ENCODE measurements around the gene PRDM16. TPM values are rescaled to one million over a fixed set of nuclear protein-coding genes. Genes with fewer than 3 reads are reported as not detected.
"Not testable (repeated sequence)": the region's sequence is repeated elsewhere in the genome, so short reads cannot be mapped to it uniquely, and the experiment has no call there.

The PRDM16 gene
- total and polyA plus RNA-seq, 3 donors from 2014 or later: 2.1 to 5.6 (median 4.7) TPM

DNA sequence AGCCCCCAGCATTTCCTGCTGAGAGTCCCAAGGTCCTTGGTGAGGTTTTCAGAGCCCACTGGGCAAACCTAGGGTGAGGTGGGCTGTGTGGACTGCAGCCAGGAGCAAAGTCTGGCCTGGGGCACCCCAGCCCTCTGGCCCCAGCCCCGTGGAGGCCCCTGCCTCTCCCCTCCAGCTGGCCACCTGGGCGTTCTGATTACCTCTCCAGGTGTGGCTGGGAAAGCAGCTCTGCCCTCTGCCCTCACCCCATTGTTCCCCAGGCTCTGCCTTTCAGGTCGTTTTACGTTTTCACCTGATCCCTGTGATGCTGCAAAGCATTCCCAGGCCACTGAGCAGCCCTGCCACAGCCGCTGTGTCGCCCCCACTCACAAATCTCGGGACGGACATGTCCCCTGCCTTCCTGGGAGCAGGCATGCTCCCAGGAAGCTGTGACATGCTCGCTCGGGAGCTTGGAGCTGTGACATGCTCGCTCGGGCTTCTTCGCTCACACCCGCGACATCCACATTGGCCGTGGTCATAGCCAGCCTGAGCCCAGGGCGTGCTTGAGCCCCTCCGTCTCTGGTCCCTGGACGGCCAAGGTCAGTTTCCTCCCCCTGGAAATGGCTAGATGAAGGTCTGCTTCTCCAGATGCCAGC lies 216.2 kb downstream of the PRDM16 start:
- peaks cover 3% of the 10 kb centered on the region for H3K4me1 ChIP-seq
- H3K36me3 ChIP-seq (ENCODE audit: low read depth, missing control alignments): no peaks in the 10 kb centered on the region
- no peak overlapping the region for H3K27ac ChIP-seq
- intact Hi-C loops (cut with DNase I; ENCODE audit: low total_unique reads): no loop called here
- WGBS, 2 donors: 78 to 82% methylated on average over 15 to 19 of the region's 19 CpGs
- no peak overlapping the region for H3K4me3 ChIP-seq
- no peaks in the 10 kb centered on the region for H3K27me3 ChIP-seq
- H3K9me3 ChIP-seq: no peaks in the 10 kb centered on the region
- no peak for TF ChIP-seq POLR2A (IDR thresholded peaks at IDR 0.05)
- no peak for TF ChIP-seq CTCF (IDR thresholded peaks at IDR 0.05)
- DNase-seq: no peak

DNA sequence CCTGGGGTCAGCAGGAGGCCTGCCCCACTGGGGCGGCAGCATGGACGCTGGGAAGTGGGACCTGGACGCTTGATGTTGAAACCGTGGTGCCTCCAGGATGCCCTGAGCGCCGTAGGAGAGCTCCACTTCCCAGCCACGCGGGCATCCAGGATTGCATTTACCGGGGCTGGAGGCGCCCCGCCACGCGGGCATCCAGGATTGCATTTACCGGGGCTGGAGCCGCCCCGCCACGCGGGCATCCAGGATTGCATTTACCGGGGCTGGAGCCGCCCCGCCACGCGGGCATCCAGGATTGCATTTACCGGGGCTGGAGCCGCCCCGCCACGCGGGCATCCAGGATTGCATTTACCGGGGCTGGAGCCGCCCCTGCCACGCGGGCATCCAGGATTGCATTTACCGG lies 218.1 kb downstream of the PRDM16 start:
- 67 to 91% methylated on average over 3 to 24 of the region's 33 CpGs for WGBS, 2 donors
- H3K4me3 ChIP-seq; DNase-seq; intact Hi-C loops (cut with DNase I; ENCODE audit: low total_unique reads); H3K4me1 ChIP-seq; H3K36me3 ChIP-seq (ENCODE audit: low read depth, missing control alignments); H3K27me3 ChIP-seq; H3K9me3 ChIP-seq; H3K27ac ChIP-seq: not testable (repeated sequence)

DNA sequence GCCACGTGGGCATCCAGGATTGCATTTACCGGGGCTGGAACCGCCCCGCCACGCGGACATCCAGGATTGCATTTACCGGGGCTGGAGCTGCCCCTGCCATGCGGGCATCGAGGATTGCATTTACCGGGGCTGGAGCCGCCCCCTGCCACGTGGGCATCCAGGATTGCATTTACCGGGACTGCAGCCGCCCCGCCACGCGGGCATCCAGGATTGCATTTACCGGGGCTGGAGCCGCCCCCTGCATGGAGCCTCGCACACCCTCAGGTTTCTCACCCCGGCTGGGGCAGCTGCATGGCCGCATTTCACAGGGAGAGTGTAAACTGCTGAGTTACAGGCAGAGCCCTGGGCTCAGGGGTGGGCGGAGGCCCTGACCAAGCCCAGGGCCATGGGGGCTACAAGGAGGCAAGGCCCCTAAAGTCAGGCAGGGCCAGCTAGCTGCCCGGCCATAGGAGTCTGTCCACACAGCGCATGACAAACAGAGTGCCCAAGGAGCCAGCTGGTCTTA lies 218.7 kb downstream of the PRDM16 start:
- TF ChIP-seq CTCF (IDR thresholded peaks at IDR 0.05) (no peak), POLR2A (IDR thresholded peaks at IDR 0.05) (no peak)
- intact Hi-C loops (cut with DNase I; ENCODE audit: low total_unique reads): no loop called here
- WGBS, 2 donors: 95% methylated on average over 20 to 22 of the region's 25 CpGs
- H3K27ac ChIP-seq: no peak overlapping the region
- peaks cover 3% of the 10 kb centered on the region for H3K4me1 ChIP-seq
- H3K9me3 ChIP-seq: no peaks in the 10 kb centered on the region
- no peaks in the 10 kb centered on the region for H3K27me3 ChIP-seq
- H3K36me3 ChIP-seq (ENCODE audit: low read depth, missing control alignments): no peaks in the 10 kb centered on the region
- no peak overlapping the region for H3K4me3 ChIP-seq
- no peak for DNase-seq

GRCh38 chr1:3289502-3289901 lies 220.5 kb downstream of the PRDM16 start:
- DNase-seq: no peak
- Histone ChIP-seq H3K4me3 (no peak overlapping the region), H3K27me3 (no peaks in the 10 kb centered on the region), H3K9me3 (no peaks in the 10 kb centered on the region), H3K4me1 (no peaks in the 10 kb centered on the region), H3K36me3 (ENCODE audit: low read depth, missing control alignments) (no peaks in the 10 kb centered on the region), H3K27ac (no peak overlapping the region)
- WGBS, 2 donors: 96 to 98% methylated on average over 5 to 12 of the region's 12 CpGs
- intact Hi-C loops (cut with DNase I; ENCODE audit: low total_unique reads): no loop called here
- TF ChIP-seq CTCF (IDR thresholded peaks at IDR 0.05): no peak
- TF ChIP-seq POLR2A (IDR thresholded peaks at IDR 0.05): no peak

DNA sequence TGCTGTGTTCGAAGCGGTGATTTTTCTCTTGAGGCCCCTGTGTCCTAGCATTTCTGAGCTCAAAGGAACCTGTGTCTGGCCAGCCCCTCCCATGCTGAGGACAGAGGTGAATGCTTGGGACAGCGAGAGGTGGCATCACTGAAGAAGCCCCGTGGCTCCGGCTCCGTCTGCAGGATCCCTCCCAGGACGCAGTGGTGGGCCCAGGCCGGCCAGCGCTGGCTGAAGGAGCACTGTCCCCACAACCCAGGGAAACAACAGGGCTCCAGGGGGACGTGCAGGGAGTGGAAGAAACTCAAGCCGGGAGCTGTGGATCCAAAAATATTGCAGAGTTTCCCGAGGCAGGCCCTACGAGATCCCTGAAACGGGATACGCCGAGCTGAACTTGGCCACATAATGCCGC lies 221.4 kb downstream of the PRDM16 start:
- intact Hi-C loops (cut with DNase I; ENCODE audit: low total_unique reads): no loop called here
- no peaks in the 10 kb centered on the region for H3K4me1 ChIP-seq
- H3K4me3 ChIP-seq: no peak overlapping the region
- no peaks in the 10 kb centered on the region for H3K9me3 ChIP-seq
- no peaks in the 10 kb centered on the region for H3K36me3 ChIP-seq (ENCODE audit: low read depth, missing control alignments)
- DNase-seq: no peak
- H3K27me3 ChIP-seq: no peaks in the 10 kb centered on the region
- 93 to 96% methylated on average over 17 of the region's 17 CpGs for WGBS, 2 donors
- TF ChIP-seq POLR2A (IDR thresholded peaks at IDR 0.05) (no peak), CTCF (IDR thresholded peaks at IDR 0.05) (no peak)
- no peak overlapping the region for H3K27ac ChIP-seq

All from testis (tissue), 3 donors.